Tibial artery (tissue), 4 donors: ENCODE data around the gene CCDC197.
A peak's percentile ranks its signal among the peaks of the same experiment; 100 is the strongest.

Experiments
- DNase-seq, 2 donors: peaks; one replicate each; pipeline ENCODE4 v3.0.0-alpha.2; 2019
- H3K27ac ChIP-seq, 2 donors: fragments of 200-600 bp; sonication (generic) in 1 of 2; 1 replicate in 1 of 2; 2 replicates in 1 of 2; pipeline ENCODE4 v1.5.1; 2018 to 2019; ENCODE audit warnings: mild to moderate bottlenecking in 1 of 2
- H3K27me3 ChIP-seq, 2 donors: fragments of 200-600 bp; sonication (generic) in 1 of 2; one replicate each; pipeline versions ENCODE4 v1.5.1 to v1.6.0; 2016 to 2019
- H3K36me3 ChIP-seq, 3 donors: fragments of 200-600 bp; sonication (generic) in 2 of 3; one replicate each; pipeline ENCODE4 v1.5.1; 2016 to 2019; ENCODE audit warnings: mild to moderate bottlenecking in 2 of 3
- H3K4me1 ChIP-seq, 4 donors: fragments of 200-600 bp; sonication (generic) in 2 of 4; 1 replicate in 3 of 4; 2 replicates in 1 of 4; pipeline ENCODE4 v1.5.1; 2016 to 2019
- H3K4me3 ChIP-seq, 2 donors: fragments of 200-600 bp; sonication (generic) in 1 of 2; 1 replicate in 1 of 2; 2 replicates in 1 of 2; pipeline ENCODE4 v1.5.1; 2018 to 2019; ENCODE audit warnings: mild to moderate bottlenecking in 2 of 2
- H3K9me3 ChIP-seq, 3 donors: fragments of 200-600 bp; sonication (generic) in 1 of 3; one replicate each; pipeline ENCODE4 v1.5.1; 2016 to 2019
- CTCF ChIP-seq, 2 experiments: fragments of 200-600 bp in 1 of 2; fragments of 450-650 bp in 1 of 2; IDR thresholded peaks; one replicate each; pipeline ENCODE4 v1.5.1; 2017 to 2019; ENCODE audit warnings: antibody characterized with exemption in 2 of 2, mild to moderate bottlenecking in 1 of 2, moderate library complexity in 1 of 2
- intact Hi-C: fragments of 100-400 bp; cut with DNase I; formaldehyde crosslinking; loops from one replicate; pipeline ENCODE4 v1.15.0; 2023; ENCODE audit warnings: low total_unique reads

Gene CCDC197

GRCh38 chr14:93959239-93960107, 37.6 kb upstream of the CCDC197 start:
- H3K36me3 ChIP-seq, result peaks cover 12 to 17% (median 14%) of the 10 kb centered on the region in 3 donors
- no peak for DNase-seq
- peak overlapping the region; percentile 48 to 52 for H3K27ac ChIP-seq
- H3K4me1 ChIP-seq, result peaks cover 0 to 53% (median 17%) of the 10 kb centered on the region in 4 donors
- no peak for TF ChIP-seq CTCF (IDR thresholded peaks at IDR 0.05)
- H3K27me3 ChIP-seq, result no peaks in the 10 kb centered on the region
- intact Hi-C loops, result no loop called here
- H3K9me3 ChIP-seq, result no peaks in the 10 kb centered on the region
- H3K4me3 ChIP-seq, result no peak overlapping the region

DNA sequence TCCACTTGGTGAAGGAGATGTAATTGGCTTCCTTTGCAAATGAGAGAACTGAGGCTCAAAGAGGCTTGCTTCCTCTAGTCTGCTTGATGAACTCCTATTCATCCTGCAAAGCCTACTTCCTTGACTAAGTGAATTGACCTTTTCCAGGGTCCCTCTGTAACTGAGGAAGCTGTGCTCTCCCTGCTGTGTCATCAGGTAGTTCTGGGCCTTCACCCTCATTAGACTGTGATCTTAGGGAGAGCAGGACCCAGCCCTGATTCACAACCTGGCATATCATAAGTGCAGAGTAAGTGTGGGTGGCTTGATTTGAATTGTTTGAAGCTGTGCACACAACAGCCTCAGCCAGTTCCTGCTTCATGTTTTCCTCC, 37.0 kb upstream of the CCDC197 start:
- no peak for TF ChIP-seq CTCF (IDR thresholded peaks at IDR 0.05)
- Histone ChIP-seq H3K36me3 (peaks cover 11 to 14% (median 13%) of the 10 kb centered on the region in 3 donors), H3K9me3 (no peaks in the 10 kb centered on the region), H3K27me3 (no peaks in the 10 kb centered on the region), H3K27ac (peak overlapping the region; percentile 9 to 48), H3K4me1 (peaks cover 0 to 59% (median 17%) of the 10 kb centered on the region in 4 donors), H3K4me3 (no peak overlapping the region)
- no peak for DNase-seq
- intact Hi-C loops, result no loop called here

DNA sequence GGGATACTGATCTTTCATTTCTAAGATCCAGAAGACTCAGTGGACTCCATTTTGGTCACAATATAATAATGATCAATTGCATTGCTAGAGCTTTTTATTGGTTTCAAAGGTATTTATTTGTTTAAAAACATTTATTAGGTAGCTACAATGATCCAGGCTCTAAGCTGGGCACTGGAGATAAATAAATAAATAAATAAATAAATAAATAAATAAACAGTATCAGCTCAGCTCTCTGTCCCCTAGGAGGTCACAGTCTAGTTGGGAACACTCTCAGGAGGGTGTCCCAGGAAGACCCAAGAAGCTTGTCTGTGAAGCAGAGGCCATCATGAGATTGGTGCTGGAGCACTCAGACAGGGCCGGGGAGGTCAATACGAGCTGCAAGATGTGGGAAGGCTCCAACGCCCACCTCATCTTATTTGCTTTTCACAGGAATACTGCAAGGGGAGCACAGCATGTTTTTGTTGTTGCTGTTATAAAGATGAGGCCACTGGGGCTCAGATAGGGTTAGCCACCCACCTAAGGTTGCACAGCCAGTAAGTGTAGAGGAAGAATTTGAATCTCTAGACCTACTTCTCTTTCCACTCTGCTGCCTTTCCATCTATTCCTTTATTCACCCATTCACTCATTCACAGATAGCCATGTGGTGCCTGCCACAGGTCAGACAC, 36.2 kb upstream of the CCDC197 start:
- intact Hi-C loops, result no loop called here

DNA sequence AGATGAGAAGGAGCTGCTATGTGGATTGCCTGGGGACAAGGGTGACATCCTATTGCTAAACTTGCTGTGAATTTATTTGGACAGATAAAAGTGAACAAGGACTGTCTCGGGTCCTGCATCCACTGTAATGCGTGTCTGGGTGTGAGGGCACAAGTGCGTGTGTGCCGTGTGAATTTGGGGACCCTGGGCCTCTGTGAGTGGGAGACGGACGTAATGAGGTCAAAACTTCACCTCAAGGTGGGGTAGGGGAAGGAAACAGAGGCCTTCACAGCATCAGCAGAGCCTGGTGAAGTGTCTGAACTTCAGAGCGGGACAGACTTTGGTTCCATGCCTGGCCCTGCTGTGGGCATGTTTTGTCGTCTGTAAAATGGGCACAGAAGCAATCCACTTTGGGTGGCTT, 35.5 kb upstream of the CCDC197 start:
- intact Hi-C loops, result no loop called here
- H3K27me3 ChIP-seq, result no peaks in the 10 kb centered on the region
- H3K36me3 ChIP-seq, result peaks cover 11 to 14% (median 13%) of the 10 kb centered on the region in 3 donors
- peaks cover 0 to 64% (median 23%) of the 10 kb centered on the region in 4 donors for H3K4me1 ChIP-seq
- no peak overlapping the region for H3K4me3 ChIP-seq
- no peaks in the 10 kb centered on the region for H3K9me3 ChIP-seq
- no peak for TF ChIP-seq CTCF (IDR thresholded peaks at IDR 0.05)
- no peak for DNase-seq
- H3K27ac ChIP-seq, result no peak overlapping the region

More for the DNA sequence above, 36.2 kb upstream of the CCDC197 start:
- no peak overlapping the region for H3K4me3 ChIP-seq
- no peaks in the 10 kb centered on the region for H3K9me3 ChIP-seq
- peaks cover 0 to 64% (median 21%) of the 10 kb centered on the region in 4 donors for H3K4me1 ChIP-seq
- H3K36me3 ChIP-seq, result peaks cover 11 to 14% (median 13%) of the 10 kb centered on the region in 3 donors
- H3K27me3 ChIP-seq, result no peaks in the 10 kb centered on the region
- DNase-seq, result no peak
- TF ChIP-seq CTCF (IDR thresholded peaks at IDR 0.05), result no peak
- H3K27ac ChIP-seq, result peak overlapping the region in 1 of 2 donors; percentile 9

GRCh38 chr14:93962701-93963601, 34.1 kb upstream of the CCDC197 start:
- TF ChIP-seq CTCF (IDR thresholded peaks at IDR 0.05), result no peak
- Histone ChIP-seq H3K36me3 (peaks cover 11 to 14% (median 13%) of the 10 kb centered on the region in 3 donors), H3K27ac (peak overlapping the region; percentile 27 to 89), H3K4me3 (no peak overlapping the region), H3K27me3 (no peaks in the 10 kb centered on the region), H3K4me1 (peaks cover 0 to 70% (median 34%) of the 10 kb centered on the region in 4 donors), H3K9me3 (no peaks in the 10 kb centered on the region)
- DNase-seq, result no peak
- intact Hi-C loops, result no loop called here
